Right renal cortex interstitium (tissue), 3 donors: ENCODE data around the gene CTNNA3. TPM values are rescaled to one million over a fixed set of nuclear protein-coding genes. Genes with fewer than 3 reads are reported as not detected.
"Not testable (repeated sequence)": the region's sequence is repeated elsewhere in the genome, so short reads cannot be mapped to it uniquely, and the experiment has no call there.

Source experiments
- DNase-seq, 3 donors: peaks; one replicate each; pipeline ENCODE4 v3.0.0-alpha.2; 2013; ENCODE audit warnings: low read depth in 3 of 3, low spot score in 2 of 3
- polyA plus RNA-seq, 3 donors: library from polyadenylated mRNA; unstranded; fragments of 120-200 nt; gene quantifications; one replicate each; pipeline ENCODE4 v1.2.1, GENCODE V29; 2013; ENCODE audit not compliant: insufficient read length in 3 of 3

The CTNNA3 gene
- polyA plus RNA-seq, 3 donors = 4.0 to 6.3 (median 4.8) TPM

- DNase-seq = not testable (repeated sequence)
Observed at GRCh38 chr10:66353822-66354221, 1342.2 kb downstream of the CTNNA3 start.

GRCh38 chr10:66353422-66353821, 1342.6 kb downstream of the CTNNA3 start:
- no peak for DNase-seq

- no peak for DNase-seq
Observed at GRCh38 chr10:66350622-66351399, 1345.2 kb downstream of the CTNNA3 start.

GRCh38 chr10:66349726-66350125, 1346.3 kb downstream of the CTNNA3 start:
- no peak for DNase-seq

- no peak for DNase-seq
Observed at GRCh38 chr10:66349076-66349475, 1346.9 kb downstream of the CTNNA3 start.

GRCh38 chr10:66337211-66337610, 1358.8 kb downstream of the CTNNA3 start:
- no peak for DNase-seq

GRCh38 chr10:66336791-66337190, 1359.2 kb downstream of the CTNNA3 start:
- DNase-seq = no peak

GRCh38 chr10:66335753-66336152, 1360.2 kb downstream of the CTNNA3 start:
- DNase-seq = not testable (repeated sequence)

GRCh38 chr10:66329147-66329546, 1366.8 kb downstream of the CTNNA3 start:
- DNase-seq = no peak

- no peak for DNase-seq
Observed at GRCh38 chr10:66326876-66327275, 1369.1 kb downstream of the CTNNA3 start.

- DNase-seq = no peak
Observed at GRCh38 chr10:66322777-66323176, 1373.2 kb downstream of the CTNNA3 start.

- no peak for DNase-seq
Observed at GRCh38 chr10:66321723-66322665, 1374.0 kb downstream of the CTNNA3 start.

GRCh38 chr10:66318761-66319160, 1377.2 kb downstream of the CTNNA3 start:
- no peak for DNase-seq

- DNase-seq = peak in 2 of 3 donors; percentile 9 to 10
Observed at GRCh38 chr10:66307826-66308225, 1388.2 kb downstream of the CTNNA3 start.

- no peak for DNase-seq
Observed at GRCh38 chr10:66301078-66301477, 1394.9 kb downstream of the CTNNA3 start.

- no peak for DNase-seq
Observed at GRCh38 chr10:66295602-66296001, 1400.4 kb downstream of the CTNNA3 start.

GRCh38 chr10:66294538-66294937, 1401.5 kb downstream of the CTNNA3 start:
- no peak for DNase-seq

- no peak for DNase-seq
Observed at GRCh38 chr10:66292922-66293321, 1403.1 kb downstream of the CTNNA3 start.

- no peak for DNase-seq
Observed at GRCh38 chr10:66292456-66292855, 1403.5 kb downstream of the CTNNA3 start.

GRCh38 chr10:66291133-66291532, 1404.9 kb downstream of the CTNNA3 start:
- no peak for DNase-seq

GRCh38 chr10:66284621-66285020, 1411.4 kb downstream of the CTNNA3 start:
- no peak for DNase-seq
